GM21526 (cell line): ENCODE results near the gene MAP4K1.
"Not testable (repeated sequence)": the region's sequence is repeated elsewhere in the genome, so short reads cannot be mapped to it uniquely, and the experiment has no call there.

Experiments
- ATAC-seq: cut with Tn5 transposase; IDR thresholded peaks from one replicate; pipeline ENCODE4 v1.9.1; 2021; ENCODE audit warnings: moderate library complexity; ENCODE audit not compliant: unreplicated experiment, low FRiP score

The MAP4K1 gene

DNA sequence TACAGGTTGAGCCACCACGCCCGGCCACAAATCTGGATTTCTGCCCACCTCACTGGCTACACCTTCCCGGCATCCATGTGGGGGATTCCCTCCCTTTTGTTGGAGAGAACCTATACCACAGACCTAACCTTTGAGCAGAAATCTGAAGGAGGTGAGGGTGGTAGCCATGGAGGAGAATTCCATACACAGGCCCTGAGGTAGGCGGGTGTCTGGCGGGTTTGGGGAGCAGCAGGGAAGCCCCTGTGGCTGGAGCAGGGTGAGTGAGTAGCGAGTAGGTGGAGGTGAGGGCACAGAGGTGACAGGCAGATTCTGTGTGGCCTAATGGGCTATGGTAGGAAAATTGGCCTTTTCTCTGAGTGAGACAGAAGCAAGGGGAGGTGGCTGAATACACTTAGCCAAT lies 11.8 kb upstream of the MAP4K1 start:
- ATAC-seq = no peak

DNA sequence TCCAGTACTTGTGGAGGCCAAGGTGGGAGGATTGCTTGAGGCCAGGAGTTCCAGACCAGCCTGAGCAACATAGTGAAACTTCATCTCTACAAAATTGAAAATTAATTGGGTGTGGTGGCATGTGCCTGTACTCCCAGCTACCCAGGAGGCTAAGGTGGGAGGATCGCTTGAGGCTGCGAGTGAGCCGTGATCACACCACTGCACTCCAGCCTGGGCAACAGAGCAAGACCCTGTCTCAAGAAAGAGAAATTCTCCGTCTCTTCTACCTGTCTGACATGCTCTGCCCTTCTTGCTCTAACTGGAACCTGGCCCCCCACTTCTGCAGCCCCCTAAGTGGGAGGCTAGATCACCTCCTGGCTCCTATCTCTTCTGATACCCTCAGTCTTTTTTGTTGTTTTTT lies 8.6 kb upstream of the MAP4K1 start:
- no peak for ATAC-seq

DNA sequence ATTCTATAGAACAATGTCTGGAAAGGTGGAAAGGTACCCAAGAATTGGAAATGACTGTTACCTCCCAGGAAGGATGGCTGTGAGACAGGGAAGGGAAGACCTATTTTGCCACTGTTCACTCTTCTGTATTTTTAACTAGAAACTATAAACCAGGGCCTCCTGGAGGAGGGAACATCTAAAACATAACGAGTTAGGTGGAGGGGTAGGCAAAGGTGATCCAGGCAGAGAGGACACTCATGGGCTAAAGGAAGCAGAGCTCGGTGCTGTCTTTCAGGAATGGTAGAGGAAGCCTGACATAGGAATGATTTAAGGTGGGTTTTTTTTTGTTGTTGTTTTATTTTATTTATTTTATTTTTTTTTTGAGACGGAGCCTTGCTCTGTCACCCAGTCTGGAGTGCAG lies 7.1 kb upstream of the MAP4K1 start:
- no peak for ATAC-seq

DNA sequence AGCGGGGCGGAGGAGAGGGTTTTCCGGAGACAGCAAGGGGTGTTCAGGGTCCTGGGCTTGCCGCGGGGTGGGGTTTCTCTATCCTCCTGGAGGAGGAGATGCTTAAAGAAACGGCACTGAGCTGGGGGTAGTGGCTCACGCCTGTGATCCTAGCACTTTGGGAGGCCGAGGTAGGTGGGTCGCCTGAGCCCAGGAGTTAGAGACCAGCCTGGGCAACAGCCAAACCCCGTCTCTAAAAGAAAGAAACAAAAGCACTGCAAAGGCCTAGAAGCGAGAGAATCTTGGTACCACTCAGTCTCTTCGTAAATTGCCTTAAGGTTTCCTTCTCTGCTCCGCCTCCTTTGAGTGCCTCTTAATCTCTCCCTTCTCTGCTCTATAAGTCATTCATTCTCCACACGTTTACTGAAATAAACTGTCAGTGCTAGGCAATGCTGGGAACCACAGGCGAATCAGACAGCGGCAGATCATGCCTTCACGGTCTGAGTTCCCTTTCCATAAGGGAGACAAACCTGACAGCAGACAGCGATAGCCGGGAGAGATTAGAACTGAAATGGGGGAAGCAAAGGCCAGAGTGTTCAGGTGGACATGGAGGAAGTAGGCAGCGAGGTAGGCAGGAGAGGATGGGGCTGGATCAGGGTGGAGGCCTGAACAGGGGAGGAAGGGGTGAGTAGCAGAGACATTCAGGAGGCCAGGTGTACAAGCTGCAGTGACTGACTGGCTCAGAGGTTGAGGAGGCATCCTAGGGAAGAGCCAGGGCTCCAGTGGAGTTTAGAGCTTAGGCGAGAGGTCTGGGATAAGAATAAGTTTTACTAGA lies 1.8 kb upstream of the MAP4K1 start:
- no peak for ATAC-seq

DNA sequence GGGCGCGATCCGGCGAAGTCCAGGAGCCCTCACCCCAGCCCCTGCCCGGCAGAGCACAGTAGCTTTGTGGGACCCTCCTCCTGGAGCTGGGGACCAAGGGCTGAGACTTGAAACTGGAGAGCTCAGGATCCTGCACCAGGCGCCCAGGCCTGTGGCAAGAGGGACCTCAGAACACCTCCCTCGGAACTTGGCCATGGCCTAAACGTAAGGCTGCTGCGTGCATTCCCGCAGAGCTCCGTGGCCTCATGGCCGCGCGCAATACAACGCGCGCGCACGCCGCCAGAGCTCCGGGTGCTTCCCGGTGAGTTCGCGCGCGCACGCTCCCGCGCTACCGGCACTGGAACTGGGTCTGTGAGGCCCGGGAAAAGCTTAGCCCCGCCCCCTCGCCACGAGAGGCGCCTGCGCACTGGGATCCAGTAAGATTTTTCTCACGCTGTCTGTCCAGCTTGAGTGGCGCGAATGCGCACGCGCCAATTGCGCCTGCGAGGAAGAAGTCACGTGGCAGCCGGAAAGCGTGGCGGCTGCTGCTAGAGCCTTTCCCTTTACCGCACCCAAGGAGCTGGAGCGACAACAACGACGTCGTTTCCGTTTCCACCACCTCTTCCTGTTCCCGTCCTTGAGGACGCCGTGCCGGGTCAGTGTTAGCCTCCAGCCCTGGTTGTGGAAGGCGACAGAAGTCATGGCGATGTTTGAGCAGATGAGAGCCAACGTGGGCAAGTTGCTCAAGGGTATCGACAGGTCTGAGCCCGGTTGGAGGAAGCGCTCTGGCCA lies 1.0 kb upstream of the MAP4K1 start, which contains the start of gene EIF3K:
Gene EIF3K (plus strand): TSS at position 599 of the 771 bp plus-strand sequence. CDS start 81 bp downstream, at position 680.
- peak; percentile 48 for ATAC-seq

DNA sequence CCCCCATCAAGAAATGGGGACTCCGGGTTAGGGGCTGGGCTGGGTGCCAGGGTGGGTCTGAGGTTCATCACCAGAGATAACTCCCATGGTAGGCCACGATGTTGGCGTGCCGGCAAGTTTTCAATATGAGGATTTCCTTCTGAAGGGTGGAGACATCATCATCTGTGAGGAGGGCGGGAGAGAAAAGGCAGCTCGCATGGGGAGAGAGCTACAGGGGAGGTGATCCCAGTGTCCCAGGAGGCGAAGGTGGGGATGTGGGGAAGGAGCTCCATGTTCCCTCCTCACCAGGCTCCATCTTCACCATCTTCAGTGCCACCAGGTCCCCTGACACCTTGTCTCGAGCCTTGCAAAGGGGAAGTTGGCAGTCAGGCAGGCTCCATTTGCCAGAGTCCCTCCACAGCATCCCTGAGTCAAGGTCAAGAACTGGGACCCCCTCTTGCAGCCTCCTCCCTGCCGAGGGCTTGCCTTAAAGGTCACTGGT lies 430 bp downstream of the MAP4K1 start:
- no peak for ATAC-seq

DNA sequence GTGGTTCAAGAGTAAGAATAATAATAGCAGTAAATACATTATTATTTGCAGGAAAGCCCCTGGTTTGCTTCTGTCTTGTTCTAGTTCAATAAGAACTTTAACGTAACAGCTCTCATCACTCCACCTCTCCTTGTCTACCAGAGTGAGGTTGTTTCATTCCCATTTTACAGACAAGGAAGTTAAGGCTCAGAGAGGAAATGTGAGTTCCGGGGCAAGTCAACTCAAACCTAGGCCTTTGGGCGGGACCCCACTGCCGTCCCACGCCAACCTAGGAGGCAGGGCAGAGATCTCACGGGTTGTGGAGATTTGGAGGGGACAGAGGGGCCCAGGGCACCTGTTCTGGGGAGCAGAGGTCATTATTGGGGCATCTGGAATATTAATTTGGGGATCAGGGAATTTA lies 1.5 kb downstream of the MAP4K1 start:
- ATAC-seq = no peak

DNA sequence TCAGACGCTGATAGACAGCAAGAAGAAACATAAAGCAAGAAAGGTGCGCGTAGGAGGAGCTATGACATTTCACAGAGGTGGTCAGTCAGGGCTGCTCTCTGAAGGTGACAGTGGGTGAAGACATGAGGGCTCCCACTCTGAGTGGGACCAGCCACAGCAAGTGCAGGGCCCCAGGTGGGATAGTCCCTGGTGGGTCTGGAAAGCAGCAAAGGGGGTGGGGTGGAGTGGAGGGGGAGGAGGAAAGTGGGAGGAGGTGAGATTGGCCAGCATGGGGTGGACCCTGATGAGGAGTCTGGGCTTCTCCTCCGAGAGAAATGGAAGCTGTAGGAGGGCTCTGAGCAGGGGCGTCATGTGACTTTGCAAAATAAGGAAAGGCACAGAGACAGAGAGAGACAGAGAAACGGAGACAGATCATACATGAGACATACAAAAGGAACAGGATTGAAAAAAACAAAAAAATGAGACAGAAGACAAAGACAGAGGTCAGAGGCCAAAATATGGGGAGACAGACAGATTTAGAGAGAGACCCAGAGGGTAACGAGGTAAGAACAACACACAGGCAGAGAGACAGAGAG lies 2.7 kb downstream of the MAP4K1 start:
- no peak for ATAC-seq

DNA sequence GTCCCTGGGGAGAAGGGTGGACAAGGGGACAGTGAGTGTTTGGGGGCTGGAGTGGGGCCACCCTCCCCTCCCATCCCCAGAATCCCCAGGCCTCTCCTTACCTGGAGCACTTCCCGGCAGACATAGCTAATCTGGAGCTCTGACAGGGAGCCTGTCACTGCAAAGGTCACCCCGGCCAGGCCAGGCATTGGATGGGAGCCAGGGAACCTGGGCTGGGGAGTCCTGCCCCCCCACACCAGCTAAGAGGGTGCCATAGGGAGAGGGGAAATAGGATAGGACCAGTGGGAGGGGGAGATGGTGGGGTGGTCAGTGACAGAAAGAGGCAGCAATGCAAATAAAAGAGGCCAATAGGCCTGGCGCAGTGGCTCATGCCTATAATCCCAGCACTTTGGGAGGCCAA lies 3.5 kb downstream of the MAP4K1 start:
- ATAC-seq = no peak

DNA sequence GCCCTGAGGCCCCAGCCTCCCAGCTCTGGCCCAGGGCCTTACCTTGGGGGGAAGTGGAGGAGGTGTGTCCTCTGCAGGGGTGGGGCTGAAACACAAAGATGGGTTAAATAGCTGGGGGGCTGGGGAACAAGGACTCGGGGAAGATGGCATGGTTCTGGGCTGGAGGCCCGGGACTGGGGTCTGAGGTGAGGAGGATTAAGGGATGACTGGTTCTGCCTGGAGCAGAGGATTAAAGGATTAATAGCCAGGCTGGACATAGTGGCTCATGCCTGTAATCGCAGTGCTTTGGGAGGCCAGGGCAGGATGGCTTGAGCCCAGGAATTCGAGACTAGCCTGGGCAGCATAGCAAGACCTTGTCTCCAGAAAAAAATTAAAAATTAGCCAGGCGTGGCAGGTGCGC lies 11.6 kb downstream of the MAP4K1 start:
- ATAC-seq = no peak

DNA sequence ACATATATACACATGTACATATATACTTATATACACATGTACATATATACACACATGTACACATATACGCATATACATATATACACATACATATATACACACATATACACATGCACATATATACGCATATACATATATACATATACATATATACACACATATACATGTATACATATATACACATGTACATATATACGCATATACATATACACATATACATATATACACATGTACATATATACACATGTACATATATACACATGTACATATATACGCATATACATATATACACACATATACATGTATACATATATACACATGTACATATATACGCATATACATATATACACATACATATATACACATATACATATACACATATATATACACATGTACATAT lies 14.9 kb downstream of the MAP4K1 start:
- ATAC-seq = not testable (repeated sequence)

DNA sequence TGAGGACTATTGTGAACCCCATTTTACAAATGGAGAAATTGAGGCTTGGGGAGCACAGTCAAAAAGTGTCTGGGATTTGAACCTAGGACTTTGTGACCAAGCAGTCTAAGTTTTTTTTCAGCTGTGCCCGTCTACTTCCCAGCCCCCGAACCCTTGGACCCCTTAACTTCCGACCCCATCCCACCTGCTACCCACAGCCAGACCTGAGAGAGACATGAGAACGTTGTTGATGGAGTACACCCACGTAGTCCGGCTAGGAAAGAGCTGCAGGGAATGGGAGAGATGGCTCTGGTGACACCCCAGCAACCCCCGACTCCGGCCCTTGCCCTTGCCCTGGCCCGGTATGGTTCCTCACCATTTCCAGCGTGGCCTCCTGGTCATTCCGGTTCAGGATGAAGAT lies 18.0 kb downstream of the MAP4K1 start:
- no peak for ATAC-seq

DNA sequence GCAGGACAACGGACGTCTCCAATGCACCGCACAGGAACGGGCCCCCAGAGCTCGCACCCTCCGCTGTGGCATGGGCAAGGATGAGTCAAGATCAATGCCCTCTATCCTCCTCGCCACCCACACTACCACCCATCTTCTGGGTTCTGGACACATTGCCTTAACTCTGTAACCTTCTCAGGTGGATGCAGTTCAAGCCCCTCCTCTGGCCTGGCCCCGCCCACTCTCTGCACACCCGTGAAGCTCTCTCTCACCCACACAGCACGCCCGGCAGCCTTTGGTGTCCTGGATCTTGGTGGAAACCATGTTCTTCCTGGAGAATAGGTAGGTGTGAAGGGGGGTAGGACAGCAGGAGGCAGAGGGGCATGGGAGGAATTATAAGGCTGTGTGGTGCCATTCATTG lies 20.7 kb downstream of the MAP4K1 start:
- no peak for ATAC-seq

DNA sequence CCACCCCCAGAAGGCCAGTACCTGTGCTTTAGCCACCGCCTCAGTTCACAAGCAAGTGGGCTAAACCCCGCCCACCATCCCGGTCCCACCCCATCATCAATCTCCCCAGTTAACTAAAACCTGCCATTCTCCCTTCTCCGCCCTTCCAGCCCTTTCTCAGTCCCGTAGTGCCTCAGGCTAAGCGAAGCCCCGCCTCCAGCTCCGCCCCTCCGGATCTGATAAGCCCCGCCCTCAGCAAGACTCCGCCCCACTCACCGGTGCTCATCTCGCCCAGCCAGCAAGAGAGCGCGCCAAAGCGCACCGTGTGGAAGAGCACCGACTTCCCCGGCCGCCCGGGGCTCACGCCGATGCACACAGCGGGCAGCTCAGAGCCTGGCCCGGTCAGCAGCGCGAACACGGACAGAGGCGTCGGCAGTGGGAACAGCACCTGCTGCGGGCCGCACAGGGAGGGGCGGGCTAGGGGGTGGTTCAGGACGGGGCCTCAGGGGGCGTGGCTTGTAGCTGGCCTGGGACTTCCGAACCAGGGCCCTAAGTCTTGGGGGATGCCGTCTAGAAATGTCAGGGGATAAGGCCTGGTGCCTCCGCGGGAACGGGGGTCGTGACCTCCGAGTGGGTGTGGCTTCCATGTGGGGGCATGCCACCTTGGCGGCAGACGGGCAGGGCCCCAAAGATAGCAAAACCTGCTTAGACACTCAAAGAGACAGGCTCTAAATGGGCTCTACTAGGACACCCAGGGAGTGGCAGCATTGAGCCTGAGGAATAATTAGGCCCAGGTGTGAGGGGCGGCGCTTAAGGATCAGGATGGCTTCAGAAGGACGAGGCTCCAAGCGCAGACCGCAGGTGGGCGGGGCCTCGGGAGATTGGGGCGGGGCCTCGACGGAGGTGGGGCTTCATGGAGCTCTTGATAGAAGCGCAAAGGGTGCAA lies 21.4 kb downstream of the MAP4K1 start:
- ATAC-seq = no peak

DNA sequence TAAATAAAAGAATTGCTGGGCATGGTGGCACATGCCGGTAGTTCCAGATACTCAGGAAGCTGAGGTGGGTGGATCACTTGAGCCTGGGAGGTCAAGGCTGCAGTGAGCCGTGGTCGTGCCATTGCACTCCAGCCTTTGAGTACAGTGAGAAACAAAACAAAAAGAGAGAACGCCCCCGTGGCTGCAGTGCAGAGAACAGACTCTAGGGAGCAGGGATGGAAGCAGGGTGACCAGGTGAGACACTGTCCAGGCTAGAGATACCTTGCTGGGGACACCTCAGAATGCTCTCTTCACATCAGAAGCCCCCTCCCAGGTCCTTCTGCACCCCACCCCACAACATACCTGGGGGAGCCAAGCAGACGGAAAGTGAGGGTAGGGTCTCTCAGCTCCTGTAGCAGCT lies 24.8 kb downstream of the MAP4K1 start:
- ATAC-seq = no peak

DNA sequence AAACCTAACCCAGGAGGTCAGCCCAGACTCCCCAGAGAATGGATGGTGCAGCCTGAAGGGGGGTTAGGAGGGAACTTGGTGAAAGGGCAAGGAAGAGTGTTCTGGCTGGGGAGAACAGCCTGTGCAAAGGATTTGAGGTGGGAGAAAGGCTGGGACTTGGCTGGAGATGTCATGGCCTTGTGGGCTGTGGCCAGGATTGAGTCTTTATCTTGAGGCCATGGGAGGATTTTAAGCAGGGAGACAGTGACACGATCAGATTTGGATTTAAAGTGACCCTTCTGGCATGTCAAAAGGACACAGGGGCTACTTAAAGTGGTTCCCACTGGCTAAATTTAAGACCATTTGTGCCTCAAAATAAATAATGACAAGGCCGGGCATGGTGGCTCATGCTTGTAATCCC lies 29.7 kb downstream of the MAP4K1 start:
- ATAC-seq = no peak

DNA sequence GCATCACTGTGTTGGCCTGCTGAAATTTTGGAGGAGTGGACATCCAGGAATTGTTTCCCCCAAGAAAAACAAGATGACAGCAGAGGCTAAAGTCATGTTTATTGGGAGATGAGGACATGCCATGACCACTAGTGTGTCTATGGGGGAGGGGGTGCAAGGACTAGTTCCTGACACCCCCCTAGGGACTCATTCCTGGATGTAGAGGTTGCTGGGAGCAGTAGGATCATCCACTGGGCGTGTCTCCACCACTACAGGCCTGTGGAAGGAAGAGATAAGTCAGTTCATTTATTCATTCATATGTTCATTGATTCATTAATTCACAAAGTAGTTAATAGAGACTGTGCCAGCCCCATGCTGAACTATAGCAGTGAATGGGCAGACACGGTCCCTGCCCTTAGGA lies 30.2 kb downstream of the MAP4K1 start:
- ATAC-seq = no peak

DNA sequence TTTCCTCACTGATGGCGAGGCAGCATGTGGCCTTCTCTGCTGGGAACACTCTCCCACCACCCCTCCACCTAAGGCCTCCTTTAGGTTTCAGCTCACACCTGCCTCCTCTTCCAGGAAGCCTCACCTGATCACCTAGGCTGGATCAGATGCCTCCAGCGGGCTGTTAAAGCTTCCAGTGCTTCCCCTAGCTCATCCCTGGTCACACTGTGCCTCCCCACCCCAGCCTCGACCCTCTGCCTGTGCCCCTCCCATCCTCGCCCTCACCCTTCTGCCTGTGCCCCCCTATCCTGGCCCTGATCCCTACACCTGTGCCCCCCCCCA lies 33.8 kb downstream of the MAP4K1 start:
- no peak for ATAC-seq

DNA sequence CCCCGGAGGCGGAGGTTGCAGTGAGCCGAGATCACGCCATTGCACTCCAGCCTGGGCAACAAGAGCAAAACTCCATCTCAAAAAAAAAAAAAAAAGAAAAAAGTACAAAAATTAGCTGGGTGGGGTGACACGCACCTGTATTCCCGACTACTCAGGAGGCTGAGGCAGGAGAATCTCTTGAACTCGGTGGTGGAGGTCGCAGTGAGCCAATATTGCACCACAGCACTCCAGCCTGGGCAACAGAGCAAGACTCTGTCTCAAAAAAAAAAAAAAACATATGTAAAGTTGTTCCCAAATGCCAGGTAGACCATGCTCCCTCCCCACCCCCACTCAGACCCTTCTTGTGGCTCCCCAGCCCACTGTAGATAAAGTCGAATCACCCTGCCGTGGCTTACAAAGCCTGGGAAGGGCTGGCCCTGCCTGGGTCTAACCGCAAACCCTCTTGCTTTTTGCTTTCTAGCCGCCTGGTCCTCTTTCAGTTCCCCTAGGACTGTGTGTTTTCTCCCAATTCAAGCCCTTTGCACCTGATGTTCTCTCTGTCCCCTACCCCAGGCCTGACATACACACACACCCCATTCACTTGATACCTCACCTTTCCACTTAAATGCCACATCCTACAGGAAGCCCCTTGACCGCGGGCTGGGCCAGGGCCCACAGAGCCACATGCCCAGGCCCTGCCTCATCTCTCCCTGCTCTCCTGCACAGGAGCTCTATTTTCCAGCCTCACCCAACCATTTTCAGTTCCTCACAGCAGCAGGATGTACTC lies 34.4 kb downstream of the MAP4K1 start:
- no peak for ATAC-seq

DNA sequence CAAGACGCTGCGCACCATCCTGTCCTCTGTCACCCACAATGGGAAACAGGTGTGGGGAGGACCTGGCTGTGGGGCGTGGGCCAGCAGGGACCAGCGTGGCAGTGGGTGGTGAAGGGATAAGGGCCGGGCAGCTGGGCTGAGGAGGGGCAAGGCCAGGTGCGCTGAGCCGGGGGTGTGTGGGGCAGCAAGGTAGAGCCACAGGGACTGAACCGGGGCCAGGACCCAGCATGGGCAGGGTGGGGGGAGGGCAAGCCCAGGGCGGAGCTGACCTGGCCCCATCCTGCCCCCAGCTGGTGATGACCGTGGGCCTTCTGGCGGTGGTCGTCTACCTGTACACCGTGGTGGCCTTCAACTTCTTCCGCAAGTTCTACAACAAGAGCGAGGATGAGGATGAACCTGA lies 37.7 kb downstream of the MAP4K1 start:
- ATAC-seq = no peak
